IMR-90 (cell line): ENCODE data around the gene PNCK. TPM values are rescaled to one million over a fixed set of nuclear protein-coding genes. Genes with fewer than 3 reads are reported as not detected.

Experiments used
- ATAC-seq: fragments of 200-7000 bp; cut with Tn5 transposase; 2 replicates; pipeline ENCODE4 v1.9.1; 2020; ENCODE audit warnings: low read depth, mild to moderate bottlenecking, moderate library complexity
- BruUV-seq: library from RNA; stranded (reverse); fragments of 400-500 nt; replicated peaks from 2 replicates; lab custom pipeline; 2021; lab: Mats Ljungman, UMichigan
- CTCF ChIA-PET: fragments of 300-600 bp; formaldehyde crosslinking; extraction: SDS; loops from one replicate; lab custom pipeline; 2021; ENCODE audit warnings: antibody characterized with exemption; lab: Yijun Ruan, JAX
- POLR2A ChIA-PET: fragments of 300-600 bp; sonication (Branson Sonifier 250); formaldehyde crosslinking; loops from one replicate; lab custom pipeline; 2022; ENCODE audit warnings: antibody characterized with exemption; ENCODE audit not compliant: unreplicated experiment; lab: Charles Lee
- DNase-seq: peaks from one replicate; pipeline ENCODE4 v3.0.0; 2013
- H2AFZ ChIP-seq: replicated peaks from 2 replicates; pipeline ENCODE3; 2013; ENCODE audit warnings: low read length, mild to moderate bottlenecking; ENCODE audit not compliant: poor library complexity
- H2AK5ac ChIP-seq: 2 replicates; pipeline ENCODE4 v1.6.1; 2013; ENCODE audit warnings: low read depth, low read length, inconsistent platforms
- H2AK9ac ChIP-seq: replicated peaks from 2 replicates; pipeline ENCODE3; 2013; ENCODE audit warnings: mild to moderate bottlenecking, low read depth, low read length, moderate library complexity; ENCODE audit not compliant: poor library complexity
- H2BK120ac ChIP-seq: 2 replicates; pipeline ENCODE4 v1.6.1; 2013; ENCODE audit warnings: low read depth, low read length, inconsistent platforms
- H2BK15ac ChIP-seq: 3 replicates; pipeline ENCODE4 v1.6.1; 2013; ENCODE audit warnings: low read depth, low read length, inconsistent platforms
- H2BK20ac ChIP-seq: 2 replicates; pipeline ENCODE4 v1.6.1; 2013; ENCODE audit warnings: low read depth, mild to moderate bottlenecking, inconsistent platforms, low read length, moderate library complexity
- H2BK5ac ChIP-seq: 2 replicates; pipeline ENCODE4 v1.6.1; 2013; ENCODE audit warnings: mild to moderate bottlenecking, low read depth, low read length, inconsistent platforms; ENCODE audit not compliant: poor library complexity, severe bottlenecking
- H3K14ac ChIP-seq: replicated peaks from 2 replicates; pipeline ENCODE4 v1.6.1; 2013; ENCODE audit warnings: low read depth, low read length, inconsistent platforms
- H3K18ac ChIP-seq: 2 replicates; pipeline ENCODE4 v1.6.1; 2013; ENCODE audit warnings: low read depth, low read length, control low read depth
- H3K23ac ChIP-seq: 2 replicates; pipeline ENCODE4 v1.6.1; 2013; ENCODE audit warnings: low read depth, low read length, inconsistent platforms
- H3K27ac ChIP-seq: 2 replicates; pipeline ENCODE4 v1.5.1; 2013; ENCODE audit warnings: mild to moderate bottlenecking, control low read depth, low read length; ENCODE audit not compliant: insufficient read depth
- H3K27me3 ChIP-seq: 2 replicates; pipeline ENCODE4 v1.6.1; 2013; ENCODE audit warnings: low read length; ENCODE audit not compliant: control insufficient read depth, insufficient read depth
- H3K36me3 ChIP-seq: 2 replicates; pipeline ENCODE4 v1.6.1; 2013; ENCODE audit warnings: low read length, mixed read lengths; ENCODE audit not compliant: control insufficient read depth, insufficient read depth
- H3K4ac ChIP-seq: 2 replicates; pipeline ENCODE4 v1.6.1; 2013; ENCODE audit warnings: low read depth, low read length, inconsistent platforms
- H3K4me1 ChIP-seq: 2 replicates; pipeline ENCODE4 v1.6.1; 2013; ENCODE audit warnings: low read length, mixed read lengths; ENCODE audit not compliant: control insufficient read depth, insufficient read depth
- H3K4me2 ChIP-seq: 2 replicates; pipeline ENCODE4 v1.6.1; 2013; ENCODE audit warnings: low read depth, mild to moderate bottlenecking, control low read depth, low read length, moderate library complexity
- H3K4me3 ChIP-seq: 2 replicates; pipeline ENCODE4 v1.5.1; 2013; ENCODE audit warnings: low read depth, mild to moderate bottlenecking, control low read depth, low read length, moderate library complexity; ENCODE audit not compliant: insufficient read depth
- H3K56ac ChIP-seq: 2 replicates; pipeline ENCODE4 v1.6.1; 2013; ENCODE audit warnings: low read length, inconsistent platforms; ENCODE audit not compliant: insufficient read depth; ENCODE audit errors: extremely low read depth
- H3K79me1 ChIP-seq, 2 experiments: 2 replicates each; pipeline ENCODE4 v1.6.1; 2013; ENCODE audit warnings: low read length in 2 of 2, inconsistent platforms in 1 of 2, low read depth in 1 of 2
- H3K9ac ChIP-seq: 2 replicates; pipeline ENCODE4 v1.6.1; 2013; ENCODE audit warnings: low read depth, low read length, control low read depth
- H3K9me1 ChIP-seq: 2 replicates; pipeline ENCODE4 v1.6.1; 2013; ENCODE audit warnings: low read length, inconsistent platforms; ENCODE audit not compliant: insufficient read depth
- H3K9me3 ChIP-seq: 2 replicates; pipeline ENCODE4 v1.6.1; 2013; ENCODE audit warnings: low read length; ENCODE audit not compliant: control insufficient read depth, insufficient read depth
- H4K20me1 ChIP-seq: 2 replicates; pipeline ENCODE4 v1.6.1; 2013; ENCODE audit warnings: low read length, inconsistent platforms; ENCODE audit not compliant: insufficient read depth
- H4K5ac ChIP-seq: 2 replicates; pipeline ENCODE4 v1.6.1; 2013; ENCODE audit warnings: mild to moderate bottlenecking, low read depth, low read length, control low read depth
- H4K8ac ChIP-seq, 2 experiments: 2 replicates each; pipeline ENCODE4 v1.6.1; 2013; ENCODE audit warnings: low read depth in 2 of 2, low read length in 2 of 2, control low read depth in 1 of 2, inconsistent platforms in 1 of 2
- H4K91ac ChIP-seq: 2 replicates; pipeline ENCODE4 v1.6.1; 2013; ENCODE audit warnings: low read depth, low read length, inconsistent platforms; ENCODE audit not compliant: insufficient read depth
- BHLHE40 ChIP-seq: fragments of 150-350 bp; IDR thresholded peaks from 2 replicates; pipeline ENCODE4 v1.6.1; 2016; ENCODE audit warnings: mild to moderate bottlenecking, low read depth, low read length
- CEBPB ChIP-seq: IDR thresholded peaks from 2 replicates; pipeline ENCODE4 v1.6.1; 2012; ENCODE audit warnings: low read depth, low read length, improper control_type of control experiment
- CHD1 ChIP-seq: IDR thresholded peaks from 2 replicates; pipeline ENCODE4 v1.6.1; 2012; ENCODE audit warnings: low read depth, low read length, improper control_type of control experiment
- CTCF ChIP-seq: conservative IDR thresholded peaks from 2 replicates; pipeline ENCODE4 v1.5.1; 2012; ENCODE audit warnings: mild to moderate bottlenecking, low read depth, low read length, improper control_type of control experiment
- ELK1 ChIP-seq: fragments of 150-350 bp; IDR thresholded peaks from 2 replicates; pipeline ENCODE4 v1.6.1; 2016; ENCODE audit warnings: low read depth, mild to moderate bottlenecking, low read length, moderate library complexity, borderline replicate concordance
- FOS ChIP-seq: fragments of 150-350 bp; IDR thresholded peaks from 2 replicates; pipeline ENCODE4 v1.6.1; 2016; ENCODE audit warnings: low read depth, low read length
- MAFK ChIP-seq: IDR thresholded peaks from 2 replicates; pipeline ENCODE4 v1.6.1; 2012; ENCODE audit warnings: low read depth, low read length, improper control_type of control experiment
- MAZ ChIP-seq: IDR thresholded peaks from 2 replicates; pipeline ENCODE4 v1.6.1; 2012; ENCODE audit warnings: low read depth, mild to moderate bottlenecking, low read length, improper control_type of control experiment, moderate library complexity, borderline replicate concordance
- MXI1 ChIP-seq: IDR thresholded peaks from 2 replicates; pipeline ENCODE4 v1.6.1; 2012; ENCODE audit warnings: low read depth, mild to moderate bottlenecking, low read length, moderate library complexity, borderline replicate concordance
- NFE2L2 ChIP-seq: fragments of 150-350 bp; IDR thresholded peaks from 2 replicates; pipeline ENCODE4 v1.6.1; 2016; ENCODE audit warnings: low read depth, mild to moderate bottlenecking, low read length
- POLR2A ChIP-seq: IDR thresholded peaks from 2 replicates; pipeline ENCODE4 v1.6.1; 2012; ENCODE audit warnings: mild to moderate bottlenecking, low read depth, low read length
- RAD21 ChIP-seq: IDR thresholded peaks from 2 replicates; pipeline ENCODE4 v1.6.1; 2012; ENCODE audit warnings: low read length, improper control_type of control experiment
- RCOR1 ChIP-seq: IDR thresholded peaks from 2 replicates; pipeline ENCODE4 v1.6.1; 2012; ENCODE audit warnings: mild to moderate bottlenecking, low read length, improper control_type of control experiment; ENCODE audit not compliant: insufficient replicate concordance
- RFX5 ChIP-seq: IDR thresholded peaks from 2 replicates; pipeline ENCODE4 v1.8.0; 2012; ENCODE audit warnings: low read depth, mild to moderate bottlenecking, low read length, moderate library complexity
- SMC3 ChIP-seq: fragments of 150-350 bp; IDR thresholded peaks from 2 replicates; pipeline ENCODE4 v1.6.1; 2016; ENCODE audit warnings: low read depth, mild to moderate bottlenecking, antibody characterized with exemption, low read length, moderate library complexity
- USF2 ChIP-seq: fragments of 150-350 bp; IDR thresholded peaks from 2 replicates; pipeline ENCODE4 v1.6.1; 2017; ENCODE audit warnings: mild to moderate bottlenecking, antibody characterized with exemption, low read length, low read depth
- WGBS, 2 experiments: methylation state at CpG; one replicate each; pipeline versions ENCODE4 v1.1.5 to v1.1.7; 2013; ENCODE audit warnings: missing lambda C conversion rate in 2 of 2; ENCODE audit not compliant: insufficient read length in 1 of 2; ENCODE audit errors: extremely low coverage in 2 of 2; 5-methylcytosine and 5-hydroxymethylcytosine counted together
- dilution Hi-C: fragments of 300-500 bp; cut with HindIII; formaldehyde crosslinking; loops from one replicate; pipeline ENCODE4 v1.14.3; 2018; ENCODE audit warnings: low sequenced_read_pairs; ENCODE audit not compliant: unreplicated experiment
- in situ Hi-C: fragments of 300-500 bp; cut with MboI; formaldehyde crosslinking; loops from 3 replicates; pipeline ENCODE4 v1.14.3; 2019; ENCODE audit warnings: low sequenced_read_pairs, inconsistent platforms, mixed read lengths
- intact Hi-C: fragments of 100-400 bp; cut with micrococcal nuclease; formaldehyde crosslinking; loops from 2 replicates; pipeline ENCODE4 v1.10.0; 2022
- polyA plus RNA-seq, 3 experiments: library from polyadenylated mRNA; depleted of rRNA; stranded (reverse); fragments of >200 nt; gene quantifications; 2 replicates each; pipeline ENCODE4 v1.2.3, GENCODE V29; 2012; ENCODE audit warnings: low replicate concordance in 1 of 3
- total RNA-seq: library from RNA; depleted of rRNA; stranded (reverse); fragments of >200 nt; gene quantifications from 2 replicates; pipeline ENCODE4 v1.2.3, GENCODE V29; 2012

PNCK gene
- total and polyA plus RNA-seq, 2 of the 4 experiments (the other 2 are of a cell fraction) = 0.18 to 0.22 TPM

DNA sequence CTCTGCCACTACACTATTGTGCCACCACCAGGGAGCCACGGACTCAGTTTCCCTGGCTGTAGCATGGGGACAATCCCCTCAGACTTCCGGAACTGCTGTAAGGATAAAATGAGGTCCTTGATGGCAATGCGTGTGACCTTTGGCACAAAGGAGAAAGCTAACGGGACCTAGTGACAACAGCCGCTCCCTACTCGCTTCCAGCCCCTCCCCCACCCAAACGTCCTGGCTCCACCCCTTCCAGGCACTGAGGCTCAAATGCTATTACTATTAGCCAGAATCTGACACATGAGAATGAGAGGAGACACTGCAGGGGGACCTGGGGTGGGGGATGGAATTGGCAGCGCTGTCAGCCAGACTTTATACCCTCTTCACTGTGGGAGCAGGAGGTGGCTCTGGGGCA lies 32.0 kb downstream of the PNCK start:
- WGBS, 2 experiments = no CpG with 5 or more reads among the region's 8 CpGs
- Histone ChIP-seq H3K14ac (no peak overlapping the region), H2BK15ac (no peak overlapping the region), H2BK5ac (no peak overlapping the region), H4K5ac (no peak overlapping the region), H2BK120ac (no peak overlapping the region), H3K23ac (no peak overlapping the region), H3K27me3 (peaks cover 49% of the 10 kb centered on the region), H3K79me1 (no peaks in the 10 kb centered on the region), H3K4me3 (no peak overlapping the region), H2AK9ac (no peak overlapping the region), H3K4me1 (no peaks in the 10 kb centered on the region), H3K4me2 (no peak overlapping the region), H2AK5ac (no peak overlapping the region), H4K8ac (no peak overlapping the region), H3K9ac (no peak overlapping the region), H4K91ac (no peak overlapping the region), H3K18ac (no peak overlapping the region), H3K4ac (no peak overlapping the region), H4K20me1 (no peaks in the 10 kb centered on the region), H3K27ac (no peak overlapping the region), H3K56ac (no peak overlapping the region), H3K9me1 (no peaks in the 10 kb centered on the region), H3K9me3 (peaks cover 4% of the 10 kb centered on the region; the same call in 1 of the 2 replicates), H2BK20ac (no peak overlapping the region), H2AFZ (no peak overlapping the region), H3K36me3 (no peaks in the 10 kb centered on the region)
- no TSS peak for BruUV-seq
- TF ChIP-seq FOS (no peak), CHD1 (no peak), RFX5 (no peak), NFE2L2 (no peak), RAD21 (no peak), MAZ (no peak), MAFK (no peak), USF2 (no peak), CEBPB (no peak), MXI1 (no peak), ELK1 (no peak), RCOR1 (no peak), BHLHE40 (no peak), SMC3 (no peak), POLR2A (no peak), CTCF (no peak)
- CTCF ChIA-PET = no interaction called here
- dilution Hi-C loops = no loop called here
- DNase-seq = no peak
- intact Hi-C loops = no loop called here
- POLR2A ChIA-PET = no interaction called here
- in situ Hi-C loops = no loop called here
- ATAC-seq = no peak
